Lung (tissue), 12 donors: ENCODE results near the gene IRF2BP1. TPM values are rescaled to one million over a fixed set of nuclear protein-coding genes. Genes with fewer than 3 reads are reported as not detected.

Experiments
- ATAC-seq: fragments of 200-7000 bp; cut with Tn5 transposase; one replicate; pipeline ENCODE4 v1.9.1; 2020; ENCODE audit warnings: moderate number of reproducible peaks; ENCODE audit not compliant: insufficient read depth, low FRiP score
- DNase-seq, 3 donors: peaks; one replicate each; pipeline ENCODE4 v3.0.0-alpha.2; 2013 to 2017
- H3K27ac ChIP-seq, 2 donors: one replicate each; pipeline ENCODE4 v1.5.1; 2013; ENCODE audit warnings: mild to moderate bottlenecking in 2 of 2, moderate library complexity in 2 of 2, control low read depth in 1 of 2, inconsistent platforms in 1 of 2, low read depth in 1 of 2, low read length in 1 of 2
- H3K27me3 ChIP-seq, 3 donors: one replicate each; pipeline ENCODE4 v1.5.1; 2013; ENCODE audit warnings: low read length in 2 of 3; ENCODE audit not compliant: control insufficient read depth in 3 of 3, insufficient read depth in 3 of 3
- H3K36me3 ChIP-seq, 4 donors: one replicate each; pipeline ENCODE4 v1.5.1; 2013; ENCODE audit warnings: low read length in 4 of 4, mild to moderate bottlenecking in 1 of 4, moderate library complexity in 1 of 4; ENCODE audit not compliant: control insufficient read depth in 4 of 4, insufficient read depth in 4 of 4
- H3K4me1 ChIP-seq, 5 donors: one replicate each; pipeline ENCODE4 v1.5.1; 2013; ENCODE audit warnings: low read length in 5 of 5, mild to moderate bottlenecking in 2 of 5, moderate library complexity in 1 of 5; ENCODE audit not compliant: control insufficient read depth in 5 of 5, insufficient read depth in 5 of 5
- H3K4me3 ChIP-seq: one replicate; pipeline ENCODE4 v1.5.1; 2013; ENCODE audit warnings: mild to moderate bottlenecking, control low read depth, moderate library complexity
- H3K9ac ChIP-seq, 2 donors: one replicate each; pipeline ENCODE4 v1.5.1; 2013; ENCODE audit warnings: low read length in 2 of 2, control low read depth in 1 of 2; ENCODE audit not compliant: insufficient read depth in 1 of 2
- H3K9me3 ChIP-seq, 4 donors: one replicate each; pipeline ENCODE4 v1.5.1; 2013; ENCODE audit warnings: low read length in 3 of 4, mild to moderate bottlenecking in 1 of 4, moderate library complexity in 1 of 4; ENCODE audit not compliant: control insufficient read depth in 4 of 4, insufficient read depth in 3 of 4
- WGBS, 2 donors: extraction: QIAGEN DNeasy Blood & Tissue Kit; methylation state at CpG; one replicate each; pipeline ENCODE4 v1.1.7; 2013; 5-methylcytosine and 5-hydroxymethylcytosine counted together
- polyA plus RNA-seq, 2 donors: library from polyadenylated mRNA; stranded (reverse); fragments of 200-250 nt; gene quantifications; one replicate each; pipeline ENCODE4 v1.2.1, GENCODE V29; 2013
- total RNA-seq, 2 donors: library from RNA; depleted of rRNA in 1 of 2; stranded (reverse); fragments of >200 nt in 1 of 2; gene quantifications; one replicate each; pipeline ENCODE4 v1.2.1, GENCODE V29; 2014 to 2021
- TF ChIP-seq, protein P1 (sequence below): IDR thresholded peaks from 2 replicates; pipeline ENCODE4 v1.5.1; 2012; ENCODE audit warnings: mild to moderate bottlenecking; ENCODE audit errors: control extremely low read depth, extremely low read depth
- donor health status: control.
- donor health status: control.
- donor health status: Bipolar disorder and iron deficiency.
- donor health status: healthy.
- donor health status: DM: yes; HTN: yes; CAD: no.

IRF2BP1 gene
- total and polyA plus RNA-seq, 4 donors, result 10.9 to 24.3 (median 19.2) TPM

DNA sequence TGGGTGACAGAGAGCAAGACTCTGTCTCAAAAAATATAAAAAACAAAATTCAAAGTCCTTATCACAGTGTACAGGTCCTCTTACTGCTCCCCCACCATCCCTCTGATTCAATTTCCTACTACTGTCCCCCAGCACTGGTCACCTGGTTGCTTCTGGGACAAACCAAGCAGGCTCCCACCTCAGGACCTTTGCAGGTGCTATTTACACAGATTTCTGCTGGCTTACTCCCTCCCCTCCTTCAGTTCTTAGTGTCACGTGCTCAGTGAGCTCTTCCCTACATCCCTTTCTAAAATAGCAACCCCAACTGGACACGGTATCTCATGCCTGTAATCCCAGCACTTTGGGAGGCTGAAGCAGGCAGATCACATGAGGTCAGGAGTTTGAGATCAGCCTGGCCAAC, 6.0 kb downstream of the IRF2BP1 start:
- 86 to 91% methylated on average over 2 of the region's 2 CpGs for WGBS, 2 donors
- no peaks in the 10 kb centered on the region for H3K9me3 ChIP-seq
- H3K36me3 ChIP-seq, result peaks cover 0 to 10% (median 1%) of the 10 kb centered on the region in 4 donors
- H3K27me3 ChIP-seq, result no peaks in the 10 kb centered on the region
- H3K4me3 ChIP-seq, result no peak overlapping the region
- H3K4me1 ChIP-seq, result peaks cover 2 to 39% (median 16%) of the 10 kb centered on the region in 5 donors
- TF ChIP-seq, protein P1, sequence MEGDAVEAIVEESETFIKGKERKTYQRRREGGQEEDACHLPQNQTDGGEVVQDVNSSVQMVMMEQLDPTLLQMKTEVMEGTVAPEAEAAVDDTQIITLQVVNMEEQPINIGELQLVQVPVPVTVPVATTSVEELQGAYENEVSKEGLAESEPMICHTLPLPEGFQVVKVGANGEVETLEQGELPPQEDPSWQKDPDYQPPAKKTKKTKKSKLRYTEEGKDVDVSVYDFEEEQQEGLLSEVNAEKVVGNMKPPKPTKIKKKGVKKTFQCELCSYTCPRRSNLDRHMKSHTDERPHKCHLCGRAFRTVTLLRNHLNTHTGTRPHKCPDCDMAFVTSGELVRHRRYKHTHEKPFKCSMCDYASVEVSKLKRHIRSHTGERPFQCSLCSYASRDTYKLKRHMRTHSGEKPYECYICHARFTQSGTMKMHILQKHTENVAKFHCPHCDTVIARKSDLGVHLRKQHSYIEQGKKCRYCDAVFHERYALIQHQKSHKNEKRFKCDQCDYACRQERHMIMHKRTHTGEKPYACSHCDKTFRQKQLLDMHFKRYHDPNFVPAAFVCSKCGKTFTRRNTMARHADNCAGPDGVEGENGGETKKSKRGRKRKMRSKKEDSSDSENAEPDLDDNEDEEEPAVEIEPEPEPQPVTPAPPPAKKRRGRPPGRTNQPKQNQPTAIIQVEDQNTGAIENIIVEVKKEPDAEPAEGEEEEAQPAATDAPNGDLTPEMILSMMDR, result no peak
- DNase-seq, result no peak
- H3K9ac ChIP-seq, result no peak overlapping the region
- no peak overlapping the region for H3K27ac ChIP-seq
- ATAC-seq, result no peak

DNA sequence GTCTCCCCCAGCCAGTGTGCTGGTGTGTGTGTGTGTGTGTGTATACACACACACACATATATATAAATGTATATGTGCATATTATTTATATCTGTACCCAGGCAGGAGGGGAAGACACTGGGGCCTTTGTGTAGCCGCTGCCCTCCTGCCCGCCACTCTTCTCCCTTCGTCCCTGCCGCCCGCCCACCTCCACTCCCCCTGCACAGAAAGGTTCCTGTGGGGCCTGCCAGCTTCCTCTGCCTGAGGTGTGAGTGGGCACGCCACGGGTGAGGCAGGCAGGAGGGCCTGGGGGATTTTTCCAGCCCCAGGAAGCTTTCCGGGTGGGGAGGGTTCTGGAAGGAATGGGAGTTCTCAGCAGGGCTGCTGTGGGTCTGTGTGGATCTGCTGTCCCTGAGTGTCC, 6.9 kb downstream of the IRF2BP1 start:
- TF ChIP-seq, protein P1, result no peak
- 56 to 62% methylated on average over 8 of the region's 8 CpGs for WGBS, 2 donors
- DNase-seq, result peak in 2 of 3 donors; percentile 50

DNA sequence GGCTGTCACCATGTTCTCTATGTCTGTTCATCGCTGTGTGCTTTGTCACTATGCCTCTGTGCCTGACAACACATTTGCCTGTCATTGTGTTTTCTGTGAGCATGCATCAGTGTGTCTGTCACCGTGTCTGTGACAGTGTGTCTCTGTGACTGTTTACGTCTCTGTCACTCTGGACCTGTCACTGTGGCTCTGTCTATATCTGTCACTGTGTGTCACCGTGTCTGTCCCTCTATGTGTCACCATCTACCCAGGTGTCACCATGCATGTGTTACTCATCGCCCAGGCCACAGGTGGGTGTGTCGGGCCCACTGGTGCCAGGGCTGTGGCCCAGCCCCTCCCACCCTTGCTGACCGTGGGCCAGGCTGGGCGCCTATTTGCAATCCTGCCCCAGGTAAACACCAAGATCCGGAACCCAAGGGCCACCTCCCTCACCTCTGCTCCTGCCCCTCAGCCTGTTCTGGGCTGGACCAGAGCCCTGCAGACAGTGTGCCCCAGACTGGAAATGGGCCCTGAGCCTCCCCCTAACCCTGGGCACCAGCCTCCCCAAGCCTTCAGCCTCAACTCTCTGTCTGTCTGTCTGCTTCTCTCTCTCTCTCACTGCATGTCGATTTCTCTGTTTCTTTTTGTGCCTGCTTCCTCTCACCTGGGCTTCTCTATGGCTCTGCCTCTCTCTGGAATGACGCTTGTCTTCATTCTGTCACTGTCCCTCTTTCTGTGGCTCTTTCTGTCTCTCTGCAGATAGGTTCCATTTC, 7.7 kb downstream of the IRF2BP1 start:
- Histone ChIP-seq H3K27me3 (no peaks in the 10 kb centered on the region), H3K4me3 (no peak overlapping the region), H3K27ac (peak overlapping the region in 1 of 2 donors; percentile 34), H3K9ac (peak overlapping the region; percentile 25 to 46), H3K4me1 (peaks cover 0 to 27% (median 3%) of the 10 kb centered on the region in 5 donors), H3K9me3 (no peaks in the 10 kb centered on the region), H3K36me3 (no peaks in the 10 kb centered on the region)
- DNase-seq (no peak), ATAC-seq (no peak)
- TF ChIP-seq, protein P1, result no peak
- WGBS, 2 donors, result 69 to 73% methylated on average over 11 of the region's 11 CpGs

More for the DNA sequence above, 6.9 kb downstream of the IRF2BP1 start:
- ATAC-seq, result no peak
- Histone ChIP-seq H3K4me3 (no peak overlapping the region), H3K27ac (peak overlapping the region in 1 of 2 donors; percentile 9), H3K4me1 (peaks cover 2 to 31% (median 8%) of the 10 kb centered on the region in 5 donors), H3K9me3 (no peaks in the 10 kb centered on the region), H3K36me3 (peaks cover 0 to 2% (median 0%) of the 10 kb centered on the region in 4 donors), H3K9ac (peak overlapping the region in 1 of 2 donors; percentile 25), H3K27me3 (no peaks in the 10 kb centered on the region)
